ENCODE measurements around the gene NANS.
"Not testable (repeated sequence)": the region's sequence is repeated elsewhere in the genome, so short reads cannot be mapped to it uniquely, and the experiment has no call there.

Gene NANS

GRCh38 chr9:98056269-98057137 is at the start of gene NANS:
Gene NANS (plus strand): TSS chr9:98056732. CDS start chr9:98056809, 77 bp downstream.
- peak; percentile 98 for DNase-seq

GRCh38 chr9:98007251-98007928 is 49.1 kb upstream of the NANS start:
- DNase-seq: no peak

- DNase-seq: no peak
These were observed 47.8 kb upstream of the NANS start for GRCh38 chr9:98008764-98009163.

GRCh38 chr9:98009437-98009836 is 47.1 kb upstream of the NANS start:
- DNase-seq: no peak

- DNase-seq: no peak
These were observed 46.6 kb upstream of the NANS start for GRCh38 chr9:98009936-98010335.

- peak; percentile 35 for DNase-seq
These were observed 46.1 kb upstream of the NANS start for GRCh38 chr9:98010445-98010844.

GRCh38 chr9:98011122-98011521 is 45.4 kb upstream of the NANS start:
- no peak for DNase-seq

- no peak for DNase-seq
These were observed 40.3 kb upstream of the NANS start for GRCh38 chr9:98016137-98016680.

- no peak for DNase-seq
These were observed 39.2 kb upstream of the NANS start for GRCh38 chr9:98017306-98017705.

GRCh38 chr9:98018347-98018746 is 38.2 kb upstream of the NANS start:
- DNase-seq: peak; percentile 18

GRCh38 chr9:98019098-98019497 is 37.4 kb upstream of the NANS start:
- no peak for DNase-seq

GRCh38 chr9:98019869-98020268 is 36.7 kb upstream of the NANS start:
- DNase-seq: not testable (repeated sequence)

- no peak for DNase-seq
These were observed 35.9 kb upstream of the NANS start for GRCh38 chr9:98020476-98021145.

- no peak for DNase-seq
These were observed 35.1 kb upstream of the NANS start for GRCh38 chr9:98021306-98022040.

- DNase-seq: no peak
These were observed 34.1 kb upstream of the NANS start for GRCh38 chr9:98022447-98022846.

GRCh38 chr9:98024702-98025101 is 31.8 kb upstream of the NANS start:
- DNase-seq: no peak

- DNase-seq: no peak
These were observed 25.4 kb upstream of the NANS start for GRCh38 chr9:98031169-98031568.

- no peak for DNase-seq
These were observed 24.6 kb upstream of the NANS start for GRCh38 chr9:98031935-98032334.

GRCh38 chr9:98034593-98035546 is 21.7 kb upstream of the NANS start:
- DNase-seq: peak; percentile 90

- no peak for DNase-seq
These were observed 19.2 kb upstream of the NANS start for GRCh38 chr9:98037357-98037756.

- DNase-seq: no peak
These were observed 17.6 kb upstream of the NANS start for GRCh38 chr9:98038958-98039357.

All from NCI-H69 (cell line).